Stimulated activated CD8-positive, alpha-beta memory T cell treated with anti-CD3 and anti-CD28 coated beads, Interleukin-15, amount 100 ng/mL, for 48 hours (primary cell): Measurements from ENCODE around the gene DNAH14.

ENCODE experiments used
- DNase-seq, 2 donors: peaks; one replicate each; pipeline ENCODE4 v3.0.0-alpha.2; 2020; ENCODE audit warnings: low read depth in 2 of 2

Gene DNAH14

GRCh38 chr1:225428068-225428880, 498.8 kb downstream of the DNAH14 start:
- DNase-seq = peak; percentile 88 to 90

GRCh38 chr1:225428881-225429455, 499.5 kb downstream of the DNAH14 start:
- no peak for DNase-seq

GRCh38 chr1:225430301-225430700, 500.8 kb downstream of the DNAH14 start:
- DNase-seq = no peak

GRCh38 chr1:225431081-225431863, 501.8 kb downstream of the DNAH14 start:
- no peak for DNase-seq

- no peak for DNase-seq
Measured at GRCh38 chr1:225434046-225434445, 504.6 kb downstream of the DNAH14 start.

GRCh38 chr1:225435076-225435475, 505.6 kb downstream of the DNAH14 start:
- DNase-seq = no peak

GRCh38 chr1:225435487-225435886, 506.0 kb downstream of the DNAH14 start:
- no peak for DNase-seq

GRCh38 chr1:225435957-225436392, 506.5 kb downstream of the DNAH14 start:
- DNase-seq = no peak

GRCh38 chr1:225437710-225438437, 508.4 kb downstream of the DNAH14 start:
- no peak for DNase-seq

GRCh38 chr1:225440380-225441221, 511.1 kb downstream of the DNAH14 start:
- DNase-seq = no peak

GRCh38 chr1:225441314-225442122, 512.0 kb downstream of the DNAH14 start:
- no peak for DNase-seq

GRCh38 chr1:225442123-225442505, 512.6 kb downstream of the DNAH14 start:
- no peak for DNase-seq

GRCh38 chr1:225445639-225446594, 516.4 kb downstream of the DNAH14 start:
- DNase-seq = no peak

- no peak for DNase-seq
Measured at GRCh38 chr1:225446595-225446960, 517.1 kb downstream of the DNAH14 start.

GRCh38 chr1:225446981-225447615, 517.6 kb downstream of the DNAH14 start:
- no peak for DNase-seq

- no peak for DNase-seq
Measured at GRCh38 chr1:225447650-225448089, 518.2 kb downstream of the DNAH14 start.

- DNase-seq = no peak
Measured at GRCh38 chr1:225448146-225448805, 518.8 kb downstream of the DNAH14 start.
